Sigmoid colon (tissue), 3 donors: ENCODE measurements around the gene KCNH3.

ENCODE experiments used
- POLR2A ChIP-seq, 2 donors: fragments of 450-650 bp; IDR thresholded peaks; one replicate each; pipeline ENCODE4 v1.6.1; 2016; ENCODE audit warnings: antibody characterized with exemption in 2 of 2, mild to moderate bottlenecking in 2 of 2, moderate library complexity in 2 of 2
- TF ChIP-seq, protein P1 (sequence below), 4 experiments: fragments of 450-650 bp in 3 of 4; fragments of 200-600 bp in 1 of 4; IDR thresholded peaks; one replicate each; pipeline ENCODE4 v1.5.1; 2016 to 2019; ENCODE audit warnings: antibody characterized with exemption in 4 of 4, mild to moderate bottlenecking in 3 of 4, moderate library complexity in 2 of 4

DNA sequence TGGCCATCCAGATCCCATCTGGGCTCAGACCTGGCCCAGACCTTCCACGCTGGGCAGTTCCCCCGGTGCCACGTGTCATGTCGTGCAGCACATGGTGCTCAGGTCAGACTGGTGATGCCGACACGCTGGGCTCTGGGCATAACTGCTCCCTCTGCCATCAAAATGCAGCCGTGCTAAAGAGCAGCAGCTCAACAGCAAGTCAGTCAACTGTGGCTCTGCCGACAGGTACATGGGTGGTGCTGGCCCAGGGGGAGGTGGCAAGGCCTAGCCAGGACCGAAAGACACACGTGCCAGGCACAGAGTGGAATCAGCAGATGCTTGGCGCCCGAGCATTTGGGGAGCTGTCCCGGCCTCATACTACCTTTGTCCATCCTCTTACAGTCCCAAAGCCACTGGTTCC is 27.5 kb downstream of the KCNH3 start:
- no peak for TF ChIP-seq POLR2A (IDR thresholded peaks at IDR 0.05)
- TF ChIP-seq, protein P1, sequence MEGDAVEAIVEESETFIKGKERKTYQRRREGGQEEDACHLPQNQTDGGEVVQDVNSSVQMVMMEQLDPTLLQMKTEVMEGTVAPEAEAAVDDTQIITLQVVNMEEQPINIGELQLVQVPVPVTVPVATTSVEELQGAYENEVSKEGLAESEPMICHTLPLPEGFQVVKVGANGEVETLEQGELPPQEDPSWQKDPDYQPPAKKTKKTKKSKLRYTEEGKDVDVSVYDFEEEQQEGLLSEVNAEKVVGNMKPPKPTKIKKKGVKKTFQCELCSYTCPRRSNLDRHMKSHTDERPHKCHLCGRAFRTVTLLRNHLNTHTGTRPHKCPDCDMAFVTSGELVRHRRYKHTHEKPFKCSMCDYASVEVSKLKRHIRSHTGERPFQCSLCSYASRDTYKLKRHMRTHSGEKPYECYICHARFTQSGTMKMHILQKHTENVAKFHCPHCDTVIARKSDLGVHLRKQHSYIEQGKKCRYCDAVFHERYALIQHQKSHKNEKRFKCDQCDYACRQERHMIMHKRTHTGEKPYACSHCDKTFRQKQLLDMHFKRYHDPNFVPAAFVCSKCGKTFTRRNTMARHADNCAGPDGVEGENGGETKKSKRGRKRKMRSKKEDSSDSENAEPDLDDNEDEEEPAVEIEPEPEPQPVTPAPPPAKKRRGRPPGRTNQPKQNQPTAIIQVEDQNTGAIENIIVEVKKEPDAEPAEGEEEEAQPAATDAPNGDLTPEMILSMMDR (IDR thresholded peaks at IDR 0.05), result no peak
